Central memory CD4-positive, alpha-beta T cell (primary cell): Measurements from ENCODE around the gene AVEN.
"Not testable (repeated sequence)": the region's sequence is repeated elsewhere in the genome, so short reads cannot be mapped to it uniquely, and the experiment has no call there.

Experiments used
- DNase-seq: peaks from one replicate; pipeline ENCODE4 v3.0.0; 2022
- total RNA-seq, 3 experiments: gene quantifications; one replicate each; lab custom pipeline; 2026; lab: John Stamatoyannopoulos, UW

Gene AVEN, protein sequence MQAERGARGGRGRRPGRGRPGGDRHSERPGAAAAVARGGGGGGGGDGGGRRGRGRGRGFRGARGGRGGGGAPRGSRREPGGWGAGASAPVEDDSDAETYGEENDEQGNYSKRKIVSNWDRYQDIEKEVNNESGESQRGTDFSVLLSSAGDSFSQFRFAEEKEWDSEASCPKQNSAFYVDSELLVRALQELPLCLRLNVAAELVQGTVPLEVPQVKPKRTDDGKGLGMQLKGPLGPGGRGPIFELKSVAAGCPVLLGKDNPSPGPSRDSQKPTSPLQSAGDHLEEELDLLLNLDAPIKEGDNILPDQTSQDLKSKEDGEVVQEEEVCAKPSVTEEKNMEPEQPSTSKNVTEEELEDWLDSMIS
- 9.8 to 21.3 (median 13.7) reads per million in 3 experiments for total RNA-seq

DNA sequence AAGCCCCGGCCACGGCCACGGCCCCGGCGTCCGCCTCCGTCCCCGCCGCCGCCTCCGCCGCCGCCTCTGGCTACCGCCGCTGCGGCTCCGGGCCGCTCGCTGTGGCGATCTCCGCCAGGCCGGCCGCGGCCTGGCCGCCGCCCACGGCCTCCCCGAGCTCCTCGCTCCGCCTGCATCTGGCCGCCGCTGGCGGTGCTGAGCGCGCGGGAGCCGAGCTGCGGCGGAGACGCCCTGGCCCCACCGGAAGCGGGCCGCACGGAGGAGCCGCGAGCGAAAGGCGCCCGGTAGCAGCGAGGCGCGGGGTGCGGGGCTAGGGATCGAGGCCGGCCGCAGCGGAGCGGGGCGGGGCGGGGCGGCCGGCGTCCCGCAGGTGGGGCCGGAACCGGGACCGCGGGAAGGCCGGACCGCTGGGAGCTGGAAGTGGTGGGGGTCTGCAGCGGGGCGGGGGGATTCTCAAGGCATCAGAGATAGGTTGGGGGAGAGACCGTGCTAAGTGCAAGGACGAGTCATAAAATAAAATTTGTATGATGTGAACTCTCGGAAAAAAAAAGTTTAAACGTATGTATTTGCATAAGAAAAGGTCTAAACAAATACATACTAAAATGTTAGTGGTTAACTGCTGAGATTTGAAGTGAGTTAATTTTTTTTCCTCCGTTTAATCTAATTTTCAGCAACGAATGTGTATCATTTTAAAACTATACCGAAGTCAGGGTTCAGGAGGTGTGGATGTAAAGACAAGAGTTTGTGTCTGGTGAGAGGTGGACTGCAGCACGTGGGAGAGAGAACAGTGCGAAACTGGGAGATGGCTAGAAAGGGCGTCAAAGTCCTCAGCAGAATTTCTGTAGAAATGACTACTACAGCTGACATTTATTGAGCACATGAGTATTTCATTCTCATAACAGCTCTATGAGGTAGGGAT, at the start of gene AVEN:
Gene AVEN, minus strand, starts transcription at position 334 of the 919 bp plus-strand sequence. Its CDS starts 158 bp downstream, at position 176.
- DNase-seq, result peak; percentile 64

DNA sequence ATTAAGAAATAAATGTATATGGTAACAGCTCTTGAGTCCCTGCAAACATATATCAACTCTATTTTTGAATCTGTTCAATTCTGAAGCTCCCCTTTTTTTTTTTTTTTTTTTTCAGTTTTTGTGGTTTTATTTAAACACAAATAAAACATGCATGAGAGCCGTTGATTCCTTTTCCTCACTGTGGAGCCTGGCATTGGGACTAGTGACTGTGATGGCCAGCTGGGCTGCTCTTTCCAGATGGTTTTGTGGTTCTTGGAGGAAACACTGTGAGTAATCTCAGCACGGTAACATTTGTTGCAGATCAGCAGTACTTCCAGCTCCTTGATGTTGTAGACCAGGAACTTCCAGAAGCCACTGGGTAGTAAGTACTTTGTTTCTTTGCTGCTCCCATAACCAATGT, 46.7 kb upstream of the AVEN start:
- DNase-seq, result no peak

DNA sequence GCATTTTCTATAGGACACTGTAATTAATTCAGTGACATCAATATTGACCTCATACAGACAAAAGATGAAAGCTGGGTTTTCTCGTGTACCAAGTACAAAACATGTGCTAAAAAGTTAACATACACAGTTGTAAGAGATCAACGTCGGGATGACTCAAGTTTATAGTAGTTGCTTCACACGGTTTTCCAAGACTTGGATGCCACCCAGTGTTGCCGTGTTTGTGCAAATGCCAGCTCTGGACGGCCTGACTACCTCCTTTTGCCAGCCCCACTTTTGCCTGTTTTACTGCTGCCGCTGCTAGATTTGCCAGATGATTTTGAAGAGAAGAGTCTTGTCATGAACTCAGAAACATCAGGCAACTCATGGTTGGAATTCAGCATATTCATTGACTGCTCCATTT, 45.1 kb upstream of the AVEN start:
- no peak for DNase-seq

DNA sequence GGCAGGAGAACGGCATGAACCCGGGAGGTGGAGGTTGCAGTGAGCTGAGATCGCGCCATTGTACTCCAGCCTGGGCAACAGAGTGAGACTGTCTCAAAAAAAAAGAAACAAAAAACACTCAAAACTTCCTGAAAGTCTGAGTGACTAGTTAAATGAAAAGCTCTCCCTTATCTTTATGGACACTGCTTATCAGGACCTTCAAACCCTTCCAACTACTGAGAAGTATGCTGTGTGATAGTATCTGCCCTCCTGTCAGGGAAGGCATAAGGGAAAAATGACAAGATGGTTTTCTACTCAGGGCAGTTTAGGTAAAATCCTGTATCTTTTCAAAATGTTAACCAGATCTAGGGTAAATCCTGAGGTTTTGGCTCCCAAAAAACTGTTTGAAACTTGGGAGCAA, 40.9 kb upstream of the AVEN start:
- DNase-seq, result no peak

DNA sequence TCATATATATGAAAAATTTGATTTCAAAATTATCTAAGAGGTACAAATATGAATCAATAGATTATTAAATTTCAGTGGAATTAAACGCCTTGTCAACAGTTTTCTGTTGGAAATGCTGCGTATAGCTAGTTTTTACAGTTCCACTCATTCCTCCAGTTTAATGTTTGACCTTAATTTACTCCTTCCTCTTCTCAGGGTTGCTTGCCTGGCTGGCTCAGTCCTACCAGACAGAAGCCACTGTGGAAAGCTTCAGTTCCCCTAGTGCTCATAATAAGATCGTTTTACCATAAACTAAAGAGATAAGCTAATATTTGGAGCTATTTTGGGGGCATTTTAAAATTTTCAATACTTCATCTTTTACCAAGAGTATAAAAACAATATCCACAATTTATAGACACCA, 39.9 kb upstream of the AVEN start:
- no peak for DNase-seq

DNA sequence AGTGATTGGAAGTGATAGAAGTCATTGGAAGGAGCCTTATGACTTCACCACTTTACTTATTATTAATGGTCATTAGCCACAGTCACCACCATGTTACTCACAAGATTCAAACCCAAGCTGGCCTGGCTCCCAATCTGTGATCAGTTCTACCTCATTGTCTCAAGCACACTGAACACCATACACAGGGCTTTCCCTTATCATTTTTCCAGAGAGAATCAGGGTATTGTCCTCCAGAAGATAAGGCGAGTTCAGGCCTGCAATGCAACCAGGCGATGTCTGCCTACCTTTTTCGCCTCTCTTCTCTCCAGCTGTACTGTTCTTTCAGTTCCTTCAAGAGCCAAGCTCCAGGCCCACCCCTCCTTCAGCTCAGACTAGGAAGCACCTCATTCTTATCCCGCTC, 37.8 kb upstream of the AVEN start:
- no peak for DNase-seq

DNA sequence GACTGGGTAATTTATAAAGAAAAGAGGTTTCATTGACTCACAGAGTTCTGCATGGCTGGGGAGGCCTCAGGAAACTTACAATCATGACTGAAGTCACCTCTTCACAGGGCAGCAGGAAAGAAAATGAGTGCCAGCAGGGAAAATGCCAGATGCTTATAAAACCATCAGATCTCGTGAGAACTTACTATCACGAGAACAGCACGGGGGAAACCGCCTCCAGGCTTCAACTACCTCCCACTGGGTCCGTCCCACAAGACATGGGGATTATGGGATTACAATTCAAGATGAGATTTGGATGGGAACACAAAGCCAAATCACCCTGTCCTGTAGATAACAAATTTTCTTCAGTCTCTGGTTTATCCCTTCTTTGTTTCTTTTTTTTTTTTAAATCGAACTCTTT, 31.0 kb upstream of the AVEN start:
- DNase-seq, result no peak

DNA sequence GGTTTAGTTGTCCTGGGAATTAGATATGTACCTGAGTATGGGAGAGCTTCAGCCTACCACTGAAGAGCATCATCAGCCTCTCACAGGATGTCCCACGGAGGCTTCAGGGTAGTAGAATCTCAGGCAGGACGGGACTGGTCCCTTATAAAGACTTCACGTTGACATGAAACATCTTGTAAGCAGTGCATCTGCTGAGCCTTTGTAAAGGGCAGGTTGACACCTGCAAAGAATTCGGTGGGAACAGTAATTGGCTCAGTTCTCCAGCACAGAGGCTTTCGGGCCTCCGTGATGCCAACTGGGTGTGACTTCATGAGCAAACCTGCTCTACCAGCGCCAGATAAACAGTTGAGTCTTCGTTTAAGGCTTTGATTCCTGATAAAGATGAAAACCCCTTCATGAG, 26.9 kb upstream of the AVEN start:
- no peak for DNase-seq

DNA sequence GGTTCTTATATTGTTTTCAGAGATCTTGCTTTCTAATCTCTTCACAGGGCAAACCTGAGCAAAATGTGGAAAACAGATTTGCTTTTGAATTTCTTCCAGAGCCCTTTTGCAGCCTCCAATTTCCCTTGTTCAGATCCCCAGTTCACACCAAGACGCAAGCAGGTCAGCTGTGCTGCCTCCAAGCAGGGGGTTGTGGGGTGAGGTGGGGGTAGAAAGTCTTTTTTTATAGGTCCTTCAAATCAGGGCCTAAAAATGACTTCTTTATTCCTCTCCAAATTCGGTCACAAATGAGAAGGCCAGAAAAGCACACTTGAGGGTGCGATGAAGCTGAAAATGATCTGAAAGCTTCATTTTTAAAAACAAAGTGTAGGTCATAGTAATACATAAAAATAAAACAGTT, 26.3 kb upstream of the AVEN start:
- no peak for DNase-seq

DNA sequence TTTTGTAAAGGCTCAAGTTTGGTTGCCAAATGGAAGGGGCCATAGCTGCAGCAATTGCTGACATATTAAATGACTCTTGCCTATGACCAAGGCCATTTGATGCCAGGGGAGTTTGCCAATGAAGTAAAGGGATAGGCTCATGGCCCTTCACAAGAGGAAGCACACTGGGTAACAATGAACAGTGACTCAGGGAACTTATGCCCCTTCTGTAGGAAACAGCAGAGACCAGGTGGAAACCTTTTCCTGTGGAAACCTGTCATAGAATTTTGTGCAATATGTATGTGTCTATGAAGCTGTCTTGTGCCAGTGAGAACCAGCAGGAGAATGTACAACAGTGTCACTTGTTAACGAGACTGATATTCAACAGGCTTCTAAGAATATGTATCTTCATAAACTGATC, 25.4 kb upstream of the AVEN start:
- no peak for DNase-seq

DNA sequence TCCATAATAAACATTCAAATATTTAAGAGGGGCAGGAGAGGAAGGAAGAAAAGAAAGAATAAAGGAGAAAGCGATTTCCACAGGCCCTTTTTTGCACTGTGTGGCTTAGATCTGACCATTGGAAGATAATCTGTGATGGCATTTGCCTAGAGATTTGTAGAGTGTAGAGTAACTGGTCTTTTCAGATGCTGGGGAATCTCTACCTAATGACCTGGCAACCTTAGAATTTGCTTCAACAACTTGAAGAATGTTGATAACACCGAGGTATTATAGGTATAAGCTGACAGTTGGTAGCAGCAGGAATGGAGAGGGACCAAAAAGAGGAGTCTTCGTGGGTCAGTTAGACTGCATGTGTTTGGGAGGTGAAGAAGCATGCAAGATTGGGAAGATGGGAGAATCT, 20.9 kb upstream of the AVEN start:
- no peak for DNase-seq

DNA sequence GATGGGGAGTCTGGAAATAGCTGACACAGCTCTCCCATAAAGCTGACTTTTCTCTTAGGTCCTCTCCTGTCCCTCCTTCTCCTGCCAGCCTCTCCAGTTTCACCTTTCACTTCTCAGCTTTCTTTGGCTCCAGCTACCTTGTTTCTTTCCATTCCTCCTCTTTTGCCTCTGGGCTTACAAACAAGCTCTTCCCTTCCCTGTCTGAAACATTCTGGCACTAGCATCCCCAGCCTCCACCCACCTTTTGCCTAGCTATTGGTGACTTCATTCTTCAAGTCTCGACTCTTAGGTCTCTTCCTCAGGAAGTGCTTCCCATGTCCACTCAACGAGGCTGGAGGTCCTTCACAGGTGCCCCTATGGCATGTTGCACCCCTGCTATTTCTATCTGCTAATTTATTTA, 20.5 kb upstream of the AVEN start:
- no peak for DNase-seq

DNA sequence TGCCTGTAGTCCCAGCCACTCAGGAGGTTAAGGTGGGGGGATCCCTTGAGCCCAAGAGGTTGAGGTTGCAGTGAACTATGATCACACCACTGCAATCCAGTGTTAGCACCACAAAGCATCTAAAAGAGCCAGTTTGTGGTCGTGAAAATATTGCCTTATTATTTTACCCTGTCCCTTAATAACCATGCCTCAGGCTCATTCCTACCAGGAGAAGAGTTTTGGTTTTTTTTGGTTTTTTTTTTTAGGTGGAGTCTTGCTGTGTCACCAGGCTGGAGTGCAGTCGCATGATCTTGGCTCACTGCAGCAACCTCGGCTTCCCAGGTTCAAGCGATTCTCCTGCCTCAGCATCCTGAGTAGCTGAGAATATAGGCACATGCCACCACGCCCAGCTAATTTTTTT, 17.9 kb upstream of the AVEN start:
- no peak for DNase-seq

DNA sequence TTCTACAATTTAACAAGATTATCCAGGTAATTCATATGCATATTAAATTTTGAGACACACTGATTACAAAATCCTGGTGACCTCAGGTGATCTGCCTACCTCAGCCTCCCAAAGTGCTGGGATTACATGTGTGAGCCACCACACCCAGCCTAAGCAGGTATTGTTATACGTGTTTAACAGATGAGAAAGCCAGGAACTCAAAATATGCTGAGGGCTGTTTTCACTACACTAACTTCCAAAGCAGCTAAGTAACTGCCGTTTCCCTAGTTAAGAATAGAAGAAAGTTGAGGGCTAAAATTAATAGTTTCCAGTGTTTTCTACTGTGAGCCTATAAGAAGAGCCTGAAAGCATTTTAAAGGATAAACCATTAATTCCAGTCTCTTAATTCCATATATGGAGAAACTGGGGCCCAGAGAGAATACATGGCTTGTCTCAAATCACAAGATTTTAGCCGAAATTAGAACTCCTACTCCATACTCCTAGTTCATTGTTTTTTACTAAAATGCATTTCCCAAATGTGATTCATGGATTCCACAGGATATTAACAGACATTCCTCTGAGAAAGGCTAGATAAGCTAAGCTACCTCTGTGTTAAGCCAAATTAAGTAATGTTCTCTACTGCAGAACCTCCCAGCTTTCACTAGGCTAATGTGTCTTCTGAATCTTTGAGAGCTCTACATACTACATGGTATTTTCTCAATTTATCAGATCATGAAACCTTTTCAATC, 17.0 kb upstream of the AVEN start:
- no peak for DNase-seq

DNA sequence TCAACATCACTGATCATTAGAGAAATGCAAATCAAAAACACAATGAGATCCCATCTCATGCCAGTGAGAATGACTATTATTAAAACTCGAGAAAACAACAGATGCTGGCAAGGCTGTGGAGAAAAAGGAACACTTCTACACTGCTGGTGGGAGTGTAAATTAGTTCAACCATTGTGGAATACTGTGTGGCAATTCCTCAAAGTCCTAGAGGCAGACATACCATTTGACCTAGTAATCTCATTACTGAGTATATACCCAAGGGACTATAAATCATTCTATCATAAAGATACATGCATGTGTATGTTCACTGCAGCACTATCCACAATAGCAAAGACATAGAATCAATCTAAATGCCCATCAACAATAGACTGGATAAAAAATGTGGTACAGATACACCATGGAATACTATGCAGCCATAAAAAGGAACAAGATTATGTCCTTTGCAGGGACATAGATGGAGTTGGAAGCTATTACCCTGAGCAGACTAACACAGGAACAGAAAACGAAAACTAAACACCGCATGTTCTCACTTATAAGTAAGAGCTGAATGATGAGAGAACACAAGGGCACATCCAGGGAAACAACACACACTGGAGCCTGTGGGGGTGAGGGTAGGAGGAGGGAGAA, 15.2 kb upstream of the AVEN start:
- no peak for DNase-seq

DNA sequence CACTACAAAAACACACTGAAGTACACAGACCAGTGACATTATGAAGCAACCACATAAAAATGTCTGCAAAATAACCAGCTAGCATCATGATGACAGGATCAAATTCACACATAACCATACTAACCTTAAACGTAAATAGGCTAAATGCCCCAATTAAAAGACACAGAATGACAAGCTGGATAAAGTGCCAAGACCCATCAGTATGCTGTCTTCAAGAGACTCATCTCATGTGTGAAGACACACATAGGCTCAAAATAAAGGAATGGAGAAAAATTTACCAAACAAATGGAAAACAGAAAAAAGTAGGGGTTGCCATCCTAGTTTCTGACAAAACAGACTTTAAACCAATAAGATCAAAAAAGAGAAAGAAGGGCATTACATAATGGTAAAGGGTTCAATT, 11.4 kb upstream of the AVEN start:
- DNase-seq, result not testable (repeated sequence)

DNA sequence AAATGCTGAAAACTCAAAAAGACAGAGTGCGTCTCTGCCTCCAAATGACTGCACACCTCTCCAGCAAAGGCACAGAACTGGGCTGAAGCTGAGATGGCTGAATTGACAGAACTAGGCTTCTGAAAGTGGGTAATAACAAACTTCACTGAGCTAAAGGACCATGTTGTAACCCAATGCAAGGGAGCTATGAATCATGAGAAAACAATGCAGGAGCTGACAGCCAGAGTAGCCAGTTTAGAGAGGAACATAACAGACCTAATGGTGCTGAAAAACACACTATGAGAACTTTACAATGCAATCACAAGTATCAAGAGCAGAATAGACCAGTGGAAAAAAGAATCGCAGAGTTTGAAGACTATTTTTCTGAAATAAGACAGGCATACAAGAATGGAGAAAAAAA, 10.1 kb upstream of the AVEN start:
- DNase-seq, result no peak

DNA sequence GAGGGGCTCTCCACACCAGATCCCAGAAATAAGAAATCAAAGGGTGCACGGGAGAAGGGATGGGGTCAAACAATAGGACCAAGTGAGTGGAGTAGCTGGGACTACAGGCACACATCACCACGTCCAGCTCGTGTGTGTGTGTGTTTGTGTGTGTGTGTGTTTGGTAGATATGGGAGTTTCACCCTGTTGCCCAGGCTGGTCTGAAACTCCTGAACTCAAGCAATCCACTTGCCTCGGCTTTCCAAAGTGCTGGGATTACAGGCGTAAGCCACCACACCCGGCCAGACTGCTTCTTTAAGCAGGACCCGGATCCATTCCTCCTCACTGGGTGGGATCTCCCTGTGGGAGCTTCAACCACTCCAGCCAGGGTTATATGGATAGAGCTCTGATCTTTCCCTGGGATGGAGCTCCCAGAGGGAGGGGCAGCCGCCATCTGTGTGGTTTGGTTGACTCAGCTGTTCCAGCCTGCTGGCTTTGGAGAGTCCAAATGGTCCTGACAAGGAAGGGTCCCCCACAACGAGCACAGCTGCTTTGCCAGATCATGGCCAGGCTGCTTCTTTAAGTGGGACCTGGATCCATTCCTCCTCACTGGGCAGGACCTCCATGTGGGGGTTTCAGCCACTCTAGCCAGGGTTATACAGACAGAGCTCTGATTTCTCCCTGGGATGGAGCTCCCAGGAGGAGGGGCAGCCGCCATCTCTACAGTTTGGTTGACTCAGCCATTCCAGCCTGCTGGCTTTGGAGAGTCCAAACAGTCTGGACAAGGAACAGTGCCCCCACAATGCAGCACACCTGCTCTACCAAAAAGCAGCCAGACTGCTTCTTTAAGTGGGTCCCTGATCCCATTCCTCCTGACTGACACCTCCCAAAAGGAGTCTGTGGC, 9.1 kb upstream of the AVEN start:
- DNase-seq, result no peak

DNA sequence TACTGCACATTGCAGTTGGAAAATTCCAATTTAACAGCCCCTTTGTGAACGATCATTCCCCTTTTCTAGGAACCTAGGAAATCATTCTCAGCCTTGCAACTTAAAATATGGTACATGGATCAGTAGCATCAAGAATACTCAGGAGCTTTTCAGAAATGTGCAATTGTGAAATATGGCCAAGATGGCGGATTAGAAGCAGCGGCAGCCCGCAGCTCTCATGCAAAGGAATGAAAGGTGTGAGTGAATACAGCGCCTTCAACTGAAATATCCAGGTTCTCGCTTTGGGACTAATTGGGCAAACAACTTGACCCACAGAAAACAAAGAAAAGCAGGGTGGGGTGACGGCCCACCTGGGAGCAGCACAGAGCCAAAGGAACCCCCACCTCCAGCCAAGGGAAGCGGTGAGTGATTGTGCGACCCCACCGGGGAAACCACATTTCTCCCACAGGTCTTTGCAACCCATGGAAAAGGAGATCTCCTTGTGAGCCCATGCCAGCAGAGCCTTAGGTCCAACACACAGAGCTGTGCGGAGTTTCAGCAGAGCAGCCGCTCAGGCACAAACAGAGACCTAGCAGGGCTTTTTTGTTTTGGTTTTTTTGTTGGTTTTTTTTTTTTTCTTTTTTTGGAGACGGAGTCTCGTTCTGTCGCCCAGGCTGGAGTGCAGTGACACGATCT, 7.6 kb upstream of the AVEN start:
- DNase-seq, result no peak

DNA sequence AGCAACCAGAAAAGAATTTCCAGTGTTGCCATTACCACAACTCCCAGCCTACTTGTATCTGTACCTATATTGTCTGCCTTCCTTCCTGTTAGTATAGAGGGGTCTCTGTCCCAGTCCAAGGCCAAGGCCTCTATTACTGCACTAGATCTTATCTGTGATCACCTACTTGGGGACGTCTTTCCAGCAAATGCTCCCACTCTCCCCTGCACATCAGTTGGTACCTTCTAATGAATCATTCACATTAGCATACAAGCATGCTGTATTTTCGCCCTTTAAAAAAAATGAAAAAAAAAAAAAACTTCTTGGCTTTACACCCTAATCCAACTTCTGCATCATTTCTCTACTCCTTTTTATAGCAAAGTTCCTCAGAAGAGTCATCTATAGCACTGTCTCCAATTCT, 4.8 kb upstream of the AVEN start:
- no peak for DNase-seq

DNA sequence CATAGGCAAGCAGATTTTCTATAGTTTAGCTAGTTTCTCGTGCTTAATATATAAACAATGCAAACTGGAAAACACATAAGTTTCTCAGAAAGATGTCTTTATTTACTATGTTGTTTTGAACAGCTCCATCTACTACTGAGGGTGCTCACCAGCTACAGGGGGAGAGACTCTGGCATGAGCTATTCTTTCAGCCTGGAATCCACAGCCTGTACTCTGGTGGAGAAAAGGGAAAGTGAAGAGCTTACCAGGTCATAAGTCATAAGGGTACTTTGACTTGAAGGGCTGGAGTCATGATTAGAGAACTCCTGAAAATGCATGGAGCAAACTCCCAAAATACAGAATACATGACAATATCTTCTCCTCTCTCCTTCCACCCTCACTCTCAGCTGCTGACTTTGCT, 4.4 kb upstream of the AVEN start:
- DNase-seq, result no peak
